ENCODE data around the gene CST8. TPM values are rescaled to one million over a fixed set of nuclear protein-coding genes. Genes with fewer than 3 reads are reported as not detected.

Gene CST8
- total RNA-seq (2022; extraction: Qiagen RNA extraction), result not detected in 5 replicates

GRCh38 chr20:23490817-23491216, at the start of gene CST8:
Gene CST8, plus strand, starts transcription at chr20:23491117. Its CDS starts 551 bp downstream, at chr20:23491668.

GRCh38 chr20:23452776-23453175, 38.1 kb upstream of the CST8 start, which contains the start of gene CST11:
Gene CST11, minus strand, starts transcription at chr20:23452876. Its CDS starts 65 bp downstream, at chr20:23452811.

Other genes with a start within 250 kb of the CST8 start
- gene NXT1, start 140.3 kb upstream of the CST8 start, total RNA-seq (2022; extraction: Qiagen RNA extraction), result 53.6 to 66.0 TPM (median 59.5 TPM) in 5 replicates
- 11.1 to 13.2 TPM (median 11.4 TPM) in 5 replicates for gene GZF1, start 128.9 kb upstream of the CST8 start, total RNA-seq (2022; extraction: Qiagen RNA extraction)
- gene NAPB, start 69.6 kb upstream of the CST8 start, total RNA-seq (2022; extraction: Qiagen RNA extraction), result 2.9 to 3.7 TPM (median 3.3 TPM) in 5 replicates
- not detected in 5 replicates for gene CSTL1, start 51.4 kb upstream of the CST8 start, total RNA-seq (2022; extraction: Qiagen RNA extraction)
- not detected in 5 replicates for gene CST11, start 38.2 kb upstream of the CST8 start, total RNA-seq (2022; extraction: Qiagen RNA extraction)
- not detected in 5 replicates for gene CST9L, start 77.4 kb downstream of the CST8 start, total RNA-seq (2022; extraction: Qiagen RNA extraction)
- gene CST9, start 114.8 kb downstream of the CST8 start, total RNA-seq (2022; extraction: Qiagen RNA extraction), result not detected in 5 replicates
- gene CST3, start 146.8 kb downstream of the CST8 start, total RNA-seq (2022; extraction: Qiagen RNA extraction), result 254 to 378 TPM (median 361 TPM) in 5 replicates
- not detected in 5 replicates for gene CST4, start 197.9 kb downstream of the CST8 start, total RNA-seq (2022; extraction: Qiagen RNA extraction)